IMR-90 (cell line): ENCODE data around the gene TRAF1. TPM values are rescaled to one million over a fixed set of nuclear protein-coding genes. Genes with fewer than 3 reads are reported as not detected.

Source experiments
- ATAC-seq: fragments of 200-7000 bp; cut with Tn5 transposase; 2 replicates; pipeline ENCODE4 v1.9.1; 2020; ENCODE audit warnings: low read depth, mild to moderate bottlenecking, moderate library complexity
- BruUV-seq: library from RNA; stranded (reverse); fragments of 400-500 nt; replicated peaks from 2 replicates; lab custom pipeline; 2021; lab: Mats Ljungman, UMichigan
- CTCF ChIA-PET: fragments of 300-600 bp; formaldehyde crosslinking; extraction: SDS; loops from one replicate; lab custom pipeline; 2021; ENCODE audit warnings: antibody characterized with exemption; lab: Yijun Ruan, JAX
- POLR2A ChIA-PET: fragments of 300-600 bp; sonication (Branson Sonifier 250); formaldehyde crosslinking; loops from one replicate; lab custom pipeline; 2022; ENCODE audit warnings: antibody characterized with exemption; ENCODE audit not compliant: unreplicated experiment; lab: Charles Lee
- DNase-seq: peaks from one replicate; pipeline ENCODE4 v3.0.0; 2013
- H2AFZ ChIP-seq: replicated peaks from 2 replicates; pipeline ENCODE3; 2013; ENCODE audit warnings: low read length, mild to moderate bottlenecking; ENCODE audit not compliant: poor library complexity
- H2AK5ac ChIP-seq: 2 replicates; pipeline ENCODE4 v1.6.1; 2013; ENCODE audit warnings: low read depth, low read length, inconsistent platforms
- H2AK9ac ChIP-seq: replicated peaks from 2 replicates; pipeline ENCODE3; 2013; ENCODE audit warnings: mild to moderate bottlenecking, low read depth, low read length, moderate library complexity; ENCODE audit not compliant: poor library complexity
- H2BK120ac ChIP-seq: 2 replicates; pipeline ENCODE4 v1.6.1; 2013; ENCODE audit warnings: low read depth, low read length, inconsistent platforms
- H2BK15ac ChIP-seq: 3 replicates; pipeline ENCODE4 v1.6.1; 2013; ENCODE audit warnings: low read depth, low read length, inconsistent platforms
- H2BK20ac ChIP-seq: 2 replicates; pipeline ENCODE4 v1.6.1; 2013; ENCODE audit warnings: low read depth, mild to moderate bottlenecking, inconsistent platforms, low read length, moderate library complexity
- H2BK5ac ChIP-seq: 2 replicates; pipeline ENCODE4 v1.6.1; 2013; ENCODE audit warnings: mild to moderate bottlenecking, low read depth, low read length, inconsistent platforms; ENCODE audit not compliant: poor library complexity, severe bottlenecking
- H3K14ac ChIP-seq: replicated peaks from 2 replicates; pipeline ENCODE4 v1.6.1; 2013; ENCODE audit warnings: low read depth, low read length, inconsistent platforms
- H3K18ac ChIP-seq: 2 replicates; pipeline ENCODE4 v1.6.1; 2013; ENCODE audit warnings: low read depth, low read length, control low read depth
- H3K23ac ChIP-seq: 2 replicates; pipeline ENCODE4 v1.6.1; 2013; ENCODE audit warnings: low read depth, low read length, inconsistent platforms
- H3K27ac ChIP-seq: 2 replicates; pipeline ENCODE4 v1.5.1; 2013; ENCODE audit warnings: mild to moderate bottlenecking, control low read depth, low read length; ENCODE audit not compliant: insufficient read depth
- H3K27me3 ChIP-seq: 2 replicates; pipeline ENCODE4 v1.6.1; 2013; ENCODE audit warnings: low read length; ENCODE audit not compliant: control insufficient read depth, insufficient read depth
- H3K36me3 ChIP-seq: 2 replicates; pipeline ENCODE4 v1.6.1; 2013; ENCODE audit warnings: low read length, mixed read lengths; ENCODE audit not compliant: control insufficient read depth, insufficient read depth
- H3K4ac ChIP-seq: 2 replicates; pipeline ENCODE4 v1.6.1; 2013; ENCODE audit warnings: low read depth, low read length, inconsistent platforms
- H3K4me1 ChIP-seq: 2 replicates; pipeline ENCODE4 v1.6.1; 2013; ENCODE audit warnings: low read length, mixed read lengths; ENCODE audit not compliant: control insufficient read depth, insufficient read depth
- H3K4me2 ChIP-seq: 2 replicates; pipeline ENCODE4 v1.6.1; 2013; ENCODE audit warnings: low read depth, mild to moderate bottlenecking, control low read depth, low read length, moderate library complexity
- H3K4me3 ChIP-seq: 2 replicates; pipeline ENCODE4 v1.5.1; 2013; ENCODE audit warnings: low read depth, mild to moderate bottlenecking, control low read depth, low read length, moderate library complexity; ENCODE audit not compliant: insufficient read depth
- H3K56ac ChIP-seq: 2 replicates; pipeline ENCODE4 v1.6.1; 2013; ENCODE audit warnings: low read length, inconsistent platforms; ENCODE audit not compliant: insufficient read depth; ENCODE audit errors: extremely low read depth
- H3K79me1 ChIP-seq, 2 experiments: 2 replicates each; pipeline ENCODE4 v1.6.1; 2013; ENCODE audit warnings: low read length in 2 of 2, inconsistent platforms in 1 of 2, low read depth in 1 of 2
- H3K9ac ChIP-seq: 2 replicates; pipeline ENCODE4 v1.6.1; 2013; ENCODE audit warnings: low read depth, low read length, control low read depth
- H3K9me1 ChIP-seq: 2 replicates; pipeline ENCODE4 v1.6.1; 2013; ENCODE audit warnings: low read length, inconsistent platforms; ENCODE audit not compliant: insufficient read depth
- H3K9me3 ChIP-seq: 2 replicates; pipeline ENCODE4 v1.6.1; 2013; ENCODE audit warnings: low read length; ENCODE audit not compliant: control insufficient read depth, insufficient read depth
- H4K20me1 ChIP-seq: 2 replicates; pipeline ENCODE4 v1.6.1; 2013; ENCODE audit warnings: low read length, inconsistent platforms; ENCODE audit not compliant: insufficient read depth
- H4K5ac ChIP-seq: 2 replicates; pipeline ENCODE4 v1.6.1; 2013; ENCODE audit warnings: mild to moderate bottlenecking, low read depth, low read length, control low read depth
- H4K8ac ChIP-seq, 2 experiments: 2 replicates each; pipeline ENCODE4 v1.6.1; 2013; ENCODE audit warnings: low read depth in 2 of 2, low read length in 2 of 2, control low read depth in 1 of 2, inconsistent platforms in 1 of 2
- H4K91ac ChIP-seq: 2 replicates; pipeline ENCODE4 v1.6.1; 2013; ENCODE audit warnings: low read depth, low read length, inconsistent platforms; ENCODE audit not compliant: insufficient read depth
- CEBPB ChIP-seq: IDR thresholded peaks from 2 replicates; pipeline ENCODE4 v1.6.1; 2012; ENCODE audit warnings: low read depth, low read length, improper control_type of control experiment
- CHD1 ChIP-seq: IDR thresholded peaks from 2 replicates; pipeline ENCODE4 v1.6.1; 2012; ENCODE audit warnings: low read depth, low read length, improper control_type of control experiment
- CTCF ChIP-seq: conservative IDR thresholded peaks from 2 replicates; pipeline ENCODE4 v1.5.1; 2012; ENCODE audit warnings: mild to moderate bottlenecking, low read depth, low read length, improper control_type of control experiment
- FOS ChIP-seq: fragments of 150-350 bp; IDR thresholded peaks from 2 replicates; pipeline ENCODE4 v1.6.1; 2016; ENCODE audit warnings: low read depth, low read length
- MAZ ChIP-seq: IDR thresholded peaks from 2 replicates; pipeline ENCODE4 v1.6.1; 2012; ENCODE audit warnings: low read depth, mild to moderate bottlenecking, low read length, improper control_type of control experiment, moderate library complexity, borderline replicate concordance
- MXI1 ChIP-seq: IDR thresholded peaks from 2 replicates; pipeline ENCODE4 v1.6.1; 2012; ENCODE audit warnings: low read depth, mild to moderate bottlenecking, low read length, moderate library complexity, borderline replicate concordance
- NFE2L2 ChIP-seq: fragments of 150-350 bp; IDR thresholded peaks from 2 replicates; pipeline ENCODE4 v1.6.1; 2016; ENCODE audit warnings: low read depth, mild to moderate bottlenecking, low read length
- RAD21 ChIP-seq: IDR thresholded peaks from 2 replicates; pipeline ENCODE4 v1.6.1; 2012; ENCODE audit warnings: low read length, improper control_type of control experiment
- RCOR1 ChIP-seq: IDR thresholded peaks from 2 replicates; pipeline ENCODE4 v1.6.1; 2012; ENCODE audit warnings: mild to moderate bottlenecking, low read length, improper control_type of control experiment; ENCODE audit not compliant: insufficient replicate concordance
- RFX5 ChIP-seq: IDR thresholded peaks from 2 replicates; pipeline ENCODE4 v1.8.0; 2012; ENCODE audit warnings: low read depth, mild to moderate bottlenecking, low read length, moderate library complexity
- USF2 ChIP-seq: fragments of 150-350 bp; IDR thresholded peaks from 2 replicates; pipeline ENCODE4 v1.6.1; 2017; ENCODE audit warnings: mild to moderate bottlenecking, antibody characterized with exemption, low read length, low read depth
- WGBS, 2 experiments: methylation state at CpG; one replicate each; pipeline versions ENCODE4 v1.1.5 to v1.1.7; 2013; ENCODE audit warnings: missing lambda C conversion rate in 2 of 2; ENCODE audit not compliant: insufficient read length in 1 of 2; ENCODE audit errors: extremely low coverage in 2 of 2; 5-methylcytosine and 5-hydroxymethylcytosine counted together
- dilution Hi-C: fragments of 300-500 bp; cut with HindIII; formaldehyde crosslinking; loops from one replicate; pipeline ENCODE4 v1.14.3; 2018; ENCODE audit warnings: low sequenced_read_pairs; ENCODE audit not compliant: unreplicated experiment
- in situ Hi-C: fragments of 300-500 bp; cut with MboI; formaldehyde crosslinking; loops from 3 replicates; pipeline ENCODE4 v1.14.3; 2019; ENCODE audit warnings: low sequenced_read_pairs, inconsistent platforms, mixed read lengths
- intact Hi-C: fragments of 100-400 bp; cut with micrococcal nuclease; formaldehyde crosslinking; loops from 2 replicates; pipeline ENCODE4 v1.10.0; 2022
- polyA plus RNA-seq, 3 experiments: library from polyadenylated mRNA; depleted of rRNA; stranded (reverse); fragments of >200 nt; gene quantifications; 2 replicates each; pipeline ENCODE4 v1.2.3, GENCODE V29; 2012; ENCODE audit warnings: low replicate concordance in 1 of 3
- total RNA-seq: library from RNA; depleted of rRNA; stranded (reverse); fragments of >200 nt; gene quantifications from 2 replicates; pipeline ENCODE4 v1.2.3, GENCODE V29; 2012

TRAF1 gene
- total and polyA plus RNA-seq, 2 of the 4 experiments (the other 2 are of a cell fraction): 3.9 to 4.1 TPM

- CTCF ChIA-PET: interaction anchor here (0.6 kb wide), 1 partner anchor 17 kb away, joined by 3 read pairs; no protein-coding TSS in a partner anchor
Observed at GRCh38 chr9:120944948-120945347, 18.4 kb upstream of the TRAF1 start.

More at GRCh38 chr9:120944948-120945347, 18.4 kb upstream of the TRAF1 start:
- H3K14ac ChIP-seq: no peak overlapping the region
- no peaks in the 10 kb centered on the region for H3K79me1 ChIP-seq
- peak overlapping the region; percentile 47 for H2AFZ ChIP-seq
- intact Hi-C loops: no loop called here
- no peak for TF ChIP-seq USF2
- no peak for TF ChIP-seq MXI1
- no peak for TF ChIP-seq RAD21
- no peak for TF ChIP-seq RFX5
- TF ChIP-seq NFE2L2: no peak
- no peak for TF ChIP-seq CHD1
- TF ChIP-seq FOS: no peak
- TF ChIP-seq CEBPB: no peak
- no peak for TF ChIP-seq MAZ
- TF ChIP-seq CTCF: no peak
- no peak for TF ChIP-seq RCOR1
- no peak overlapping the region for H3K23ac ChIP-seq
- no peak overlapping the region for H2AK9ac ChIP-seq
- H4K8ac ChIP-seq: no peak overlapping the region
- POLR2A ChIA-PET: no interaction called here
- H3K9me3 ChIP-seq: no peaks in the 10 kb centered on the region
- no peak overlapping the region for H3K9ac ChIP-seq
- H2BK120ac ChIP-seq: no peak overlapping the region; the same call in 1 of the 2 replicates
- ATAC-seq (no peak), DNase-seq (no peak)
- H4K20me1 ChIP-seq: no peaks in the 10 kb centered on the region
- H4K5ac ChIP-seq: no peak overlapping the region
- dilution Hi-C loops: no loop called here
- no peak overlapping the region for H4K91ac ChIP-seq
- peak overlapping the region; percentile 19; the same call in 1 of the 2 replicates for H3K4ac ChIP-seq
- H3K9me1 ChIP-seq: peaks cover 20% of the 10 kb centered on the region
- peaks cover 20% of the 10 kb centered on the region for H3K4me1 ChIP-seq
- WGBS, 2 experiments: 53% methylated on average over 2 of the region's 3 CpGs; no CpG with 5 or more reads in 1 of the 2 experiments
- no peak overlapping the region for H3K4me2 ChIP-seq
- no peak overlapping the region for H2BK5ac ChIP-seq
- no peak overlapping the region; the same call in 1 of the 2 replicates for H3K18ac ChIP-seq
- no peak overlapping the region for H3K4me3 ChIP-seq
- H2BK20ac ChIP-seq: peak overlapping the region; percentile 25; the same call in 1 of the 2 replicates
- no peak overlapping the region for H2BK15ac ChIP-seq
- no TSS peak for BruUV-seq
- H3K56ac ChIP-seq: no peak overlapping the region
- H3K27ac ChIP-seq: no peak overlapping the region
- peak overlapping the region; percentile 27; the same call in 1 of the 2 replicates for H2AK5ac ChIP-seq
- in situ Hi-C loops: no loop called here
- no peaks in the 10 kb centered on the region for H3K27me3 ChIP-seq
- H3K36me3 ChIP-seq: no peaks in the 10 kb centered on the region
